RWPE2 (cell line): ENCODE results near the gene PRKAG2.

ENCODE experiments used
- ATAC-seq: fragments of 200-7000 bp; cut with Tn5 transposase; 3 replicates; pipeline ENCODE4 v1.9.1; 2021; ENCODE audit warnings: low read depth
- DNase-seq: peaks from one replicate; pipeline ENCODE4 v3.0.0-alpha.2; 2020; ENCODE audit warnings: low spot score
- H3K27ac ChIP-seq: fragments of 450-650 bp; 2 replicates; pipeline ENCODE4 v1.5.1; 2017; ENCODE audit warnings: mild to moderate bottlenecking; ENCODE audit not compliant: poor library complexity, severe bottlenecking
- H3K27me3 ChIP-seq: fragments of 250-450 bp; sonication (Bioruptor Pico); 2 replicates; pipeline ENCODE4 v1.5.1; 2021; ENCODE audit warnings: mild to moderate bottlenecking, moderate library complexity; ENCODE audit not compliant: insufficient read depth, poor library complexity, severe bottlenecking
- H3K36me3 ChIP-seq: fragments of 250-450 bp; sonication (Bioruptor Pico); 2 replicates; pipeline ENCODE4 v1.5.1; 2020; ENCODE audit warnings: low read depth, mild to moderate bottlenecking, moderate library complexity
- H3K4me1 ChIP-seq: fragments of 250-450 bp; sonication (Bioruptor Pico); 2 replicates; pipeline ENCODE4 v1.5.1; 2021; ENCODE audit warnings: mild to moderate bottlenecking, moderate library complexity; ENCODE audit not compliant: insufficient read depth, poor library complexity, severe bottlenecking
- H3K4me3 ChIP-seq: fragments of 250-450 bp; sonication (Bioruptor Pico); 2 replicates; pipeline ENCODE4 v1.5.1; 2021; ENCODE audit warnings: mild to moderate bottlenecking, moderate library complexity; ENCODE audit not compliant: severe bottlenecking
- H3K9me3 ChIP-seq: fragments of 250-450 bp; sonication (Bioruptor Pico); 2 replicates; pipeline ENCODE4 v1.5.1; 2021; ENCODE audit warnings: mild to moderate bottlenecking, moderate library complexity; ENCODE audit not compliant: severe bottlenecking
- CTCF ChIP-seq: fragments of 450-650 bp; IDR thresholded peaks from one replicate; pipeline ENCODE4 v1.5.1; 2017; ENCODE audit warnings: mild to moderate bottlenecking, moderate library complexity; ENCODE audit not compliant: poor library complexity, severe bottlenecking

Gene PRKAG2

GRCh38 chr7:151719897-151720242, 157.0 kb downstream of the PRKAG2 start:
- Histone ChIP-seq H3K27me3 (no peaks in the 10 kb centered on the region), H3K27ac (no peak overlapping the region), H3K4me3 (no peak overlapping the region), H3K9me3 (no peaks in the 10 kb centered on the region), H3K4me1 (no peaks in the 10 kb centered on the region), H3K36me3 (no peaks in the 10 kb centered on the region)
- DNase-seq (no peak), ATAC-seq (no peak)
- no peak for TF ChIP-seq CTCF

GRCh38 chr7:151719031-151719896, 157.7 kb downstream of the PRKAG2 start:
- Histone ChIP-seq H3K4me1 (no peaks in the 10 kb centered on the region), H3K27me3 (no peaks in the 10 kb centered on the region), H3K36me3 (no peaks in the 10 kb centered on the region), H3K4me3 (no peak overlapping the region), H3K9me3 (no peaks in the 10 kb centered on the region), H3K27ac (no peak overlapping the region)
- DNase-seq = no peak
- no peak for ATAC-seq
- TF ChIP-seq CTCF = no peak

GRCh38 chr7:151717918-151718317, 159.0 kb downstream of the PRKAG2 start:
- no peak for TF ChIP-seq CTCF
- Histone ChIP-seq H3K36me3 (no peaks in the 10 kb centered on the region), H3K27ac (no peak overlapping the region), H3K4me3 (no peak overlapping the region), H3K27me3 (no peaks in the 10 kb centered on the region), H3K9me3 (no peaks in the 10 kb centered on the region), H3K4me1 (no peaks in the 10 kb centered on the region)
- ATAC-seq = no peak
- no peak for DNase-seq

- DNase-seq (no peak), ATAC-seq (no peak)
- Histone ChIP-seq H3K27ac (no peak overlapping the region), H3K36me3 (no peaks in the 10 kb centered on the region), H3K4me1 (no peaks in the 10 kb centered on the region), H3K4me3 (no peak overlapping the region), H3K27me3 (no peaks in the 10 kb centered on the region), H3K9me3 (no peaks in the 10 kb centered on the region)
- TF ChIP-seq CTCF = no peak
Observed at GRCh38 chr7:151717415-151717814, 159.5 kb downstream of the PRKAG2 start.

- Histone ChIP-seq H3K36me3 (no peaks in the 10 kb centered on the region), H3K4me3 (no peak overlapping the region), H3K27me3 (no peaks in the 10 kb centered on the region), H3K27ac (no peak overlapping the region), H3K4me1 (no peaks in the 10 kb centered on the region), H3K9me3 (no peaks in the 10 kb centered on the region)
- no peak for DNase-seq
- ATAC-seq = no peak
- TF ChIP-seq CTCF = no peak
Observed at GRCh38 chr7:151716323-151716722, 160.6 kb downstream of the PRKAG2 start.
